GM21576 (cell line): ENCODE results near the gene FGFBP3.
"Not testable (repeated sequence)": the region's sequence is repeated elsewhere in the genome, so short reads cannot be mapped to it uniquely, and the experiment has no call there.

Experiments
- ATAC-seq: cut with Tn5 transposase; IDR thresholded peaks from one replicate; pipeline ENCODE4 v1.9.1; 2021; ENCODE audit warnings: mild to moderate bottlenecking, moderate library complexity; ENCODE audit not compliant: unreplicated experiment

Gene FGFBP3

DNA sequence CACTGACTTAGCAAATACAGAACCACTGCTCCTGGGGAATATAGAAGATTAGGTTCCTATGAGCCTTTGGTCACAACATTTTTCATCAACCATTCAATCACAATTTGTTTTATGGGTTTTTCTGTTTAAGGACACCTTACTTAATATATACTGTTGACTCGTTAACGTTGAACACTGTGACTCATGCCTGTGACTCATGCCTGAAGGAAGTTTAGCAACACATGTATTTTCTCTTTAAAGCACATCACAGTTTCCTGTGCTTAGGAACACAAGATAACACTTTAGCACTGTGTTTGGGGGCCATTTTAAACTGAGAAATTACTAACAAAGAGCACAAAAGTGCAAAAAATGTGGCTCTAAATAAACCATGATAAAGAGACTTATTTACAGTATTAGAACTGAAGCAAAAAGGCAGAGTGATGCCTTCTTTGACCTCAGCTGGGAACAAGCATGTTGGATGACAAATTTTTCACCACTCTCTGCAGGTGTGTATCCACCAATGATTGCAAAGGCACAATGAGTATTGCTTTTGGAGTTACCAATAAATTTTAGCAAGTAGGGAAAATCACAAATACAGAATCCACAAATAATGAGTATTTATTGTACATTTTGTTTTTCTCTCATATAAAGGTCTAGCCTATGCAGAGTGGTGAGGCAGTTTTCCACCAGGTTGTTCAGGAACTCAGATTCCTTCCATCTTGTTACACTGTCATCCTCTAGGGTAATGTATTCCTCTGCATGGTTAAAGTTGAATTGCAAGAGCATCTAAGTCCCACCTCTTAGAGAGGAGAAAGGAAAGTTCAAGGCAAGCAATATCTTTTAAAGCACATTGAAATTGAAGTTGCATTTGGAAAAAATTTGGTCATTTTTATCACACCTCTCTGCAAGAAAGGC, 7.3 kb downstream of the FGFBP3 start:
- ATAC-seq, result no peak

DNA sequence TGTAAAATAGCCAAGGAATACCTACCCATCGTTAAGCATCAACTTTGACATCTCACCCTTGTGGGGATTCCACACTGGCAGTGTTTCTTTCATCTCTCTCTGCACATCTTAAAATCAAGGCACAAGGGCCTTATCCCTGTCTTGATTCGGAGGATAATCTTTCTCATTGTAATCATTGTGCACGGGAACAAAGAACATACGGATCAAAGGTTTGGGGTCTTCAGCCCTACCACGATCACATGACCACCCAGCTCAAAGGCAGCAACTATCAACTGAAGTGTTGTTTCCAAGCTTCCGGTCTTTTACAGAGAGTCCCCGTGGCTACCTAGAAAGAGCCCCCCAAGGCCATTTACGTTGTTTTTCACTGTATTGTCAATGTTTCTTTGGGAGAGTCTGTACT, 11.9 kb downstream of the FGFBP3 start:
- ATAC-seq, result no peak

DNA sequence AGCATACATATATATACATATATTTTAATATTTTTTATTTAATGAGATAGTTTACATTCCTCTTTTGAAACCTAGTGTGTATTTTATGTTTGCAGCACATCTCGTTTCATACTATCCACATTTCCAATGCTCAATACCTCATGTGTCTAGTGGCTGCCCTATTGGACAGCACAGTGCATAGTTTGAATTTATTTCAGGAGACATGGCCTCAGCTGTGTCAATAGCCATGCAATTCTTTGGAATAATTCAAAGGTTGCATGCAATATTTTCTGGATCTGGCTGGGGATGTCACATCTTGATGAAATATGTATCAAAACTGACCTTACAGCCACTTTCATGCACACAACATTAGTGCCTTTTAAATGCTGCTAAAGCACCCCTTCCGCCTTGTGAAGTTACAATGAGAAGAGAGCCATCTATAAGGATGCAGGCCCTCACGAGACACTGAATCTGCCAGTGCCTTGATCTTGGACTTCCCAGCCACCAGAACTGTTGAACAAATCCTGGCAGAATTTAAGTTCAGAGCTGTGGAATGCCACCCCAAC, 13.0 kb downstream of the FGFBP3 start:
- ATAC-seq, result no peak

DNA sequence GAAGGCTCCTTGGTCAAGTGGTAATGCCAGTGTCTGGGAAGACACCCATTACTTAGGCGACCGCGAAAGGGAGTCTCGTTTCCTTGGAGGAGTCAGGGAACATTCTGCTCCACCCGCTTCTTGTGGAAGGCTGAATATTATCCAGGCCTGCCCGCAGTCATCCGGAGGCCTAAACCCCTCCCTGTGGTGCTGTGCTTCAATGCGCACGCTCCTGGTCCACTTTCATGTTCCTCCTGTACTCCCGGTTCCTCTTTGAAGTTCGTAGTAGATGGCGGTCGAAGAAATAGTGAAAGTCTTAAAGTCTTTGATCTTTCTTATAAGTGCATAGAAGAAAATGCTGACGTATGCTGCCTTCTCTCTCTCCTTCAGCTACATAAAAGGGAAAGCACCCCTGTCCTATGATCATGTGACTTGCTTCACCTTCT, 15.0 kb downstream of the FGFBP3 start:
- not testable (repeated sequence) for ATAC-seq

DNA sequence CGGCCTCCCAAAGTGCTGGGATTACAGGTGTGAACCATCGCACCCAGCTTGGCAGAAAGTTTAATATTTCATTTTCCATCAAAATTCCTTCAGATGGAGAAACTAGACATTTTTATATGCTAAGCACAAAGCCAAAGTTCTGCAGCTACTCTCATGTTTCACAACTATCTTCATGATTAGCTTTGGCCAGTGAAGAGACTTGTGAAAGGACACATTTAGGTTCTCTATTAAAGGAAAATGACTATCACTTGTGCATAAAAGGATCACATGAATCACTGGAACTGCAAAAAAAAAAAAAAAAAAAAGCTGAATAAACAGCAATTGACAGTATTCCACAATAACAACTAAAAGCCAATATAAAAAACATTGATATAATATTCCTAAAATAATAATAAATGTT, 16.2 kb downstream of the FGFBP3 start:
- ATAC-seq, result no peak

DNA sequence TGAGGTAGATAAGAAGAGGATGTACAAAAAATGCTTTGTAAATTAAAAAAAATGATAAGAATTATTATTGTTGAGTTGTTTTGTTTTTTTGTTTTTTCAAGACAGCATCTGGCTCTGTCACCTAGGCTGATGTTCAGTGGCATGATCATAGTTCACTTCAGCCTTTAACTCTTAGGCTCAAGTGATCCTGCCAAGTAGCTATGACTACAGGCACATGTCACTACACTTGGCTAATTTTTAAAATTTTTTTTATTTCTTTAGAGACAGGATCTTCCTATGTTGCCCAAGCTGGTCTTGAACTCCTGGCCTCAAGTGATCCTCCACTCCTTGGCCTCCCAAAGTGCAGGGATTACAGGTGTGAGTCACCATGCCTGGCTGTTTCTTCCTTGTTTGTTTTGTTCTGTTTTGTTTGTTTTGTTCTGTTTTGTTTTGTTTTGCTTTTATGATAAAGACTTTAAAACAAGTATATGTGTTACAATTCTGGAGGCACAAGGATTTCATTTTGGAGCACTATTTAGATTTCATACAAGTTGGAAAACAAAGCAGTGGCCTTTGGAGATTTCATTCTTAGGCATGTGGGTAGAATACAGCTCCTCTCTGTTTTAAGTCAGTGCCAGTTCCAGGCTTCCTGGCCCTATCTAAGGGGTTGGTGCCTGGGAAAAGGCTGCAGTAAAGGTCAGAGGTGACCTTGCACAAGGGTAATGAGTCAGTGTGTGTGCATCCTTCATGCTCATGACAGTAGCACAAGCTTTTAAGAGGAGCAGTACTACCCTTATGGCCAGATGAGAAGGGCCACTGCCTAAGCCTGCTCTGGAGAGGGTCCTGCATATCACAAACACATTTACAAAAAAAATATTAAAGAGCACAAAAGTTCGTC, 17.9 kb downstream of the FGFBP3 start:
- ATAC-seq, result no peak

DNA sequence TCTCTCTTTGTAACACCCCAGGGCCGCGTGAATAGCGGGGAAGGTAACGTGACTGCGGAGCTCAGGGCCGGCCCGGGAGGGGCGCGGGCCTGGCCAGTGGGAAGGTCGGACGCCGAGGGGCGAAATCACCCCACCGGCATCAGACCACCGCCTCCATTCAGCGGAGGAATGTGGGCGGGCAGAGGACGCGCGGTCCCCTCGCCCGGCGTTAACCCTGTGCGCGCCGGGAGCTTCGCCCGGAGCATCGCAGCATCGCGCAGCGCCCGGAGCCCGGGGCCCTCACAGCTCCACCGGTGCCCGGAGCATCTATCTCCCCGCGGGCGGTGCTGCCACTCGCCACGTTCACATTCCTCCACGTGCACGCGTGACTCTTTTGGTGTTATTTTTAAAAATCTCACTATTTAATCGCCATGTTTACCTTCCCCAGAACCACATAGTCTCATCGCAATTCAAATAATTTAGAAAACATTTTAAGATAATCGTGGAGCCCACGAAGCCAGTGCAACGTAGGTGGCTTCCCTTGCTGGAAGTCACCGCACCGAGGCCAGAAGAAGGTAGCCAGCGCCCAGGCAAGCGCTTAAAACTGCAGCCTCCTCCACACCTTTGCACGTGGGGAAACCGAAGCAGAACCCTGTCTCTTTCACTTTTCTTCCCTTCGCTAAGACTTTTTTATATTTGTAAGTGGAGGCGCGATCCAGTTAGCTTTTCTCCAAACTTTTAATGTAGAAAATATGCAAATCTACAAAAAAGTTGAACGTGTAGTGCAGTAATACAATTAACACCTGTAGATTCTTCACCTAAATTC, 21.8 kb downstream of the FGFBP3 start:
- ATAC-seq, result no peak

DNA sequence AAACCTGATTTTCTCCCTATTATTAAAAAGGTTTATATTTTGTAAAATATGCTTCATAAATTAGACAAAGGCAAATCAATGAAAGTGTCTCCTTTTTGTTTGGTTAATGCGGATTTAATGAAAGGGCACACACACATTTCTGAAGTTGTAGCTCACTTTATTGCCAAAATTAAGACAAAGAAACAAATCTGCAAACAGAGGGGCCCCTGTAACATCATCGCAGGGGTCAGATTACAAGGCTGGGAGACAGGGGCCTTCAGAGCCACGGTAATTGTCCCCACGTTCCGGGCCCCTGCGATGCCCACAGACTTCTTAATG, 22.4 kb downstream of the FGFBP3 start:
- no peak for ATAC-seq

DNA sequence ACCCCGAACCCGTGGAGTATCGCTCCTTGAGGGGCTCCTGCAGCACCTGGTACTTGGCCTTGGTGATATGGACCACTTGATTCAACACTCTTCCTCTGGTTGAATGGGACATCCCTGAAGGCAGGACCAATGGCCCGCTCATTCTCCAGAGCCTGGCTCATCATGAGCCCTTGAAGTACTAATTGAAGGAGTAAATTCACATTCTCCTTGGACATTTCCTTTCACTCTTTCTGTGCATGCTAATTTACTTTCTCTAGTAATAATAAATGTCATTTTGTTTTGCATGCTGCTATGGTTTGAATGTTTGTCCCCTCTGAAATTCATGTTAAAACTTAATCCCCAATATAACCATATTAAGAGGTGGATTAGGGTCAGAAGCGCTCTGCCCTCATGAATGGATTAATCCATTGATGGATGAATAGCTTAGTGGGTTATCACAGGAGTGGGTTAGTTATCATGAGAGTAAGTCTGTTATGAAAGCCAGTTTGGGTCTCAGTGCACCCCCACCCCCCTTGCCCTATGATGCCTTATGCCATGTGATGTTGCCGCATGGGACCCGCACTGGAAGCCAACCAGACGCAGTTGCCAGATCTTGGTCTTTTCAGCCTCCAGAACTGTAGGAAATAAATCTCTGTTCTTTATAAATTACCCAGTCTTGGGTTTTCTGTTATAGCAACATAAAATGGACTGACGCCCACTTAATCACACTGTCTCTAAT, 23.8 kb downstream of the FGFBP3 start:
- ATAC-seq, result no peak

DNA sequence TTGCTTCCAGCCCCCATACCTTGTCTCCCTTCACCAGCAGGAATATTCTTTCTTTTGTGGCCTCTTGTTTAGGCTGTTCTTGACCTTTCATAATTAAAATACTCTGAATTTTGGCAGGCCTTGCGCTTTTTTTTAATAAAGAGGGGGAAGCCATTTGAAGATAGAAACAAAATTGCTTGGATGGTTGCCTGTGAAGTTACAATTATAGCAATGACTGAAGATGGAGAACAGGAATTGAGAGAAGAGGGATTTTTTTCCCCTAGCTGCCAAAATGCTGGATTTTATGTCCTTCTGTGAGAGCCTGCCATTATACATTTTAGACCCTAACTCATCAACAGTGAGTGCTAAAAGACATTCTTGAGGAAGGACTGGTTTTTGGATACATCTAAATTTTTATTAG, 24.8 kb downstream of the FGFBP3 start:
- no peak for ATAC-seq

DNA sequence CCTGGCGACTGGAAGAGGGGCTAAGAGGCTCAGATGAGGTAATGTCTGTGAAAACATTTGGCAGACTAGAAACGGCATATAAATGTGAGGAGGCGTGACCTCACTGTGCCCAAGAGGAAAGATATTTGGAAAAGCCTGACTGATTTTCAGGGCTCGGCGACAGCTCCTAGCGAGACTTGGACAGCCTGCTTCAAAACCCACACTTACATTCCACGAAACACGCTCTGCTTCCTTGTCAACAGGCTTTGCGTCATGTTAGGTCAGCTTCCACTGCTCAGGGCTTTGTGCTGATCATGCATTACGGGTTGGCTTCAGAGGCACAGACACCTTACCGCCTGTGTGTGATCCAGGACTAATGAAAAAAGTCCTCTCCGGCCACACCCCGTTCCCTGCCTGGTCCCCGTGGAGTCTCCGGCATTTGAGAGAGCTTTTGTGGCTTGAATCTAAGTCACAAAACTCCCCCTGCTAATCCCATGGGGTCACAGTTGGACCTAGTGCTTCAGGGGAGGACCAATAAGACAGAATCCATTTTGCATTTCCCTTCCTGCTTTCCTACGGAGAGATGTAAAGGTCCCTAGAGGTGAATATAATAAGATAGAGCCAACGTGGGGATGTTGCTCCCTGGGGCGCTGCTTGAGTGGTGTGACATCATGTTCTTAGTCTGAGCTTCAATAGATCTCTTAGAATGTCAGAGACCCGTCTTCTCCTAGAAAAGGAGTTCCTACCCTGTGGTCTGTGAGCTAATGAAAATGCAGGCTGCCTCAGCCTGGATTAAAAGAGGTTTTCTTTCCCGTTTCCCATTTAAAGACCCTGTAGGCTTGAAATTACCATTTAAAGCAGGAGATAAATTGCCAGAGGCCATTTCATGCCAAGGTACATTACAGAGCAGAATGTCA, 25.5 kb downstream of the FGFBP3 start:
- ATAC-seq, result no peak

DNA sequence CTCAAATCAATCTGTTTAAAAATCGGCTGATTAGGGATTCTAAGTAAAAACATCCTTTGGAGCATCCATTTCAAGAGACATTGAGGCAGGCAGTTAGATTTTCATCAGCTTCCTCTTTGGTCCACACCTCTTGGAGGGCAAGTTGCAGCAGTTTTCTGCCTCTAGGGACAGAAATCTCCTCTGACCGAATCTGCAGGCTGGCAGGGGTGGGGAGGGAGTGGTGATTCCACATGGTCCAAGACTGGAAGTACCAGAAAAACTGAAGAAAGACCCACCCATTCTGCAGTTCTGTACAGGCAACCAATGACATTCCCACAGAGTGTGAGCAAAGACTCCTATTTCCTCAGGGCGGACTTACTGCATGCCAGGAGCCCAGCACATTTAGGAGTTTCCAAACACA, 29.0 kb downstream of the FGFBP3 start:
- no peak for ATAC-seq

DNA sequence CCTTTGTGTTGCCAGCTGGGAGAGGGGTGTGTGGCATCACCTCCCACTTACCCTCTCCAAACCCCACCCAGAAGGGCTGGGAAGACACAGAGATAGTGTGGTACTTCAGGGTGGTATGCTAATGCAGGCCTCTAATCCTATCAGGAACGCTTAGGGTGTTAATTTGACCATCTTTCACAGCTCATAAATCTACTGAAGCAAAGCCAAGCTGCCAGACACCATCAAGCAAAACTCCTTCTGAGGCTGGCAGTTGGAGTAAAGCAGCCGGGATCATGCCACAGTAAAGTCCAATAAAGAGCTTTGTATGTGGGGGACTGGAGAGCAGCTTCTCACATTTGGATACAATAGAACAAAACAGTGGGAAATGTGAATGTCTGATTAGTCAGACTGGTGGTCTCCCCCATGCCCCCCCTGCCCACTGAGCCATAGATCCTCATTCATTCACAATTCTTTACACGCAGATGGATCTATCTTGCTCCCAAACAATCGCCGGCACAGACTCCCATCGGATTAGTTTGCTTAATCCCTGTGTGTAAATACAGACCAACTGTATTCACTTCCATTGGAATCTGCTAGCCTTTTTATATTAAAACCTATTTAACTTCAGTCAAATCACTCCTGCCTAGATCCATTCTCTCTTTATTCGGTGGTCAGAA, 29.6 kb downstream of the FGFBP3 start:
- ATAC-seq, result no peak

DNA sequence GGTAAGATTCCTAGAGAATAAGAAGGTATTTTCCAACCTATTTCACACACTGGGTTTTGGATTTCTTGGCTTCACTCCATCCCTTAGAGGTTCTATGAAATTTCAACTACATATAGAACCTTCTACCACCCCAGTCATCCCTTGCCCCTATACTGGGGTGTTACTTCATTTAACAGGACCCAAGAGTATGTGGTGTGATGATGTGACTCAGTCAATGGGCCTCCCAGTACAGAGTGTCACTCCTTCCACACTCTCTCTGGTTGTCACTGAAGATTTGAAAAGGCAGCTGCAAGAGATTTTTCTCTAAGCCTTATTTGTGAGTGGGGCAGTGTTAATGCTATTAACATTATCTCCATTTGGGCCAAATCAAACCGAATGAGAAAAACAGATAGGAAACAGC, 33.5 kb downstream of the FGFBP3 start:
- no peak for ATAC-seq

DNA sequence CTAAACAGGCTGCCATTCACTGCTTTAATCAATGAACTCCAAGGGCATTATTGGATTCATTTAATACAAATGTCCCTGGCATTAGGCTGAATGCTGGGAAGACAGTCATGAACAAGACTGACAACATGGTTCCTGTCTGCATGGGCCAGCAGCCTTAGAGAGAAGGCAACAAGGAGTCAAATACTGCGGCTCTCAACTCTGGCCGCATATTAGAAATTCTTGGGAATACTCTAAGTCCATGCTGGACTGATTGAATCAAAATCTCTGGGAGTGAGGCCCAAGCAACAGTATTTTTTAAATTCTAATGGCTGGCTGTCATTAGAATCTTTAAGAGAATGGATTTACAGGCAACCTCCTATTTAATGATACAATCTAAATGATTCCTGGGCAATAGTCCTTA, 34.1 kb downstream of the FGFBP3 start:
- no peak for ATAC-seq

DNA sequence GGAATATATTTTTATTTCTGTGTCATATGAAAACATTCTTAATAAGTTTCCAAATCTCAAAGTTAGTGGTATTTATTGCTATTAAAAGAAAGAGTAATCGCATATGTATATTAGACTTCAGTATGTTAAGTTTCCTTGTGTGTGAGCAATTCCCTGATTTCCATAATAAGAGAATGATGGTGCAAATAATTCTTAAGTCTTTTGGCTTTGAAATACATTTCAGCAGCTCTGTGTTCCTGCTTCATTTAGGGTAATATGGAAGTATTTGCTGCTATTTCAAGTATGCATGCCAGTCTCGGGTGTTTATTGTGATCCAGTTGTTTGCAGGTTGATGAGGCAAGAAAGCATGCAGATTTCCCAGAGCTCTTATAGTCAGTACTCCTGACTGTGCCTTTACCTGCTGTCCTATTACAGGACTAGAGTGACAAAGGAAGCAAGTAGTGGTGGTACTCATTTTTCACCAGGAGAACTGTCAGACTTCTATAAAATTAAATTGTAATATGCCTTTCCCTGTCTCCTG, 43.7 kb downstream of the FGFBP3 start:
- no peak for ATAC-seq

DNA sequence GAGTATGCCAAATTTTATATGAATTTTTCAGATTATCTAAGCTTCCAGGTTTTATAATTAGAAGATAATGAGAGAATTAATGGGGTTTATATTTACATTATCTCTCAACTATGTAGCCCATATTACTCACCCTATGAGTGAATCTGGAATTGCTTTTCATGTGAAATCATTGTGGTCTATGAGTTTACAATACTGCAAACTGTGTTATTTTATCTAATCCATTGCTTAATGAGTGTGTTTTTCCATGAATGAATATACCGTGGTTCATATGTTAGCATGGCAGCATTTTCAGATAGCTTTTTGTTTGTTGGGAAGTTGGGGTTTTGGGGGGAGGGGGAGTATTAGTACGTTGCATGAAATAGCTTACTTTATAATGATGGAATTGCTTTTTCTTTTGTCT, 44.5 kb downstream of the FGFBP3 start:
- no peak for ATAC-seq

DNA sequence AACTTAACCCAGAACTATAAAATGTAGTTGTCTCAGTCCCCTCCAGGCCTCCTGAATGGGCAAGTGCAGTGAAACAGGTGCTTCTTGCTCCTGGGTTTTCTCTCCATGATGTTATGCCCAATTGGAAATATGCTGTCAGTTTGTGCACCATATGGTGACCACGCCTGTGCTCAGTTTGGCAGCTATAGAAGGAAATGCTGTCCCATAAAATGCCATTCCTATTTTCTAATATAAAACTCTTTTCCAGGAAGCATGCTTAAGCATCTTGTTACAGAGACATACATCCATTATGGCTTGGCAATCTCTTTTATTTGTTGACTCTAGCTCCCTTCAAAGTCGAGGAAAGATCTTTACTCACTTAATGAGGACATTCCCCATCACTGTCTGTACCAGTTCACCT, 45.2 kb downstream of the FGFBP3 start:
- ATAC-seq, result no peak

DNA sequence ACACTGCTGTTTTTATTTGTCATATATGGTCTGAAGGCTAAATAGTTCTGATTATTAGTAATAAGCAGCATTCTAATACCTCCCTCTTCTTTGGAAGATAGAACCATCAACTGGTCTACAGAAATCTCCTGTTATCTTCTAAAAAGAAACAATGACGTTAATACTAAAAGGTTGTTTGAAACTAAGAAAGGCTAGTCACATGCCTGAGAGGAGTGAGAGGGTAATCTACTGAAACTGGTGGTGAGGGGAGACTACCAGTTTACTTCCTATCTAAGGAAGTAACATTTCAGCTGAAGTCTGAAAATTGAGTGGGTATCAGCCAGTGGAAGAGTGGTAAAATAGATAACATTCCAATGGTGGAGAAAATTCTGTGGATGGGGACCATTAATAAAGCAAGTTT, 48.4 kb downstream of the FGFBP3 start:
- ATAC-seq, result no peak
